HG02763 (cell line): ENCODE data around the gene MEMO1.

ENCODE experiments used
- ATAC-seq: cut with Tn5 transposase; IDR thresholded peaks from one replicate; pipeline ENCODE4 v1.9.1; 2021; ENCODE audit warnings: mild to moderate bottlenecking, moderate library complexity; ENCODE audit not compliant: unreplicated experiment

MEMO1 gene

GRCh38 chr2:31998731-31999383 lies 12.0 kb downstream of the MEMO1 start:
- no peak for ATAC-seq

- ATAC-seq, result no peak
Measured at GRCh38 chr2:31997653-31998052, 13.2 kb downstream of the MEMO1 start.

- ATAC-seq, result no peak
Measured at GRCh38 chr2:31996571-31997150, 14.1 kb downstream of the MEMO1 start.

- no peak for ATAC-seq
Measured at GRCh38 chr2:31992934-31993333, 17.9 kb downstream of the MEMO1 start.

GRCh38 chr2:31992025-31992579 lies 18.7 kb downstream of the MEMO1 start:
- ATAC-seq, result no peak

- ATAC-seq, result no peak
Measured at GRCh38 chr2:31989946-31990345, 20.9 kb downstream of the MEMO1 start.

GRCh38 chr2:31987454-31988220 lies 23.2 kb downstream of the MEMO1 start:
- ATAC-seq, result no peak

GRCh38 chr2:31986906-31987305 lies 23.9 kb downstream of the MEMO1 start:
- ATAC-seq, result no peak

GRCh38 chr2:31983762-31984467 lies 26.9 kb downstream of the MEMO1 start:
- no peak for ATAC-seq

- ATAC-seq, result peak; percentile 98
Measured at GRCh38 chr2:31980674-31981356, 30.0 kb downstream of the MEMO1 start.

GRCh38 chr2:31979956-31980355 lies 30.9 kb downstream of the MEMO1 start:
- no peak for ATAC-seq

- no peak for ATAC-seq
Measured at GRCh38 chr2:31979018-31979417, 31.8 kb downstream of the MEMO1 start.

GRCh38 chr2:31978436-31978835 lies 32.4 kb downstream of the MEMO1 start:
- no peak for ATAC-seq

- no peak for ATAC-seq
Measured at GRCh38 chr2:31973665-31974064, 37.1 kb downstream of the MEMO1 start.

- no peak for ATAC-seq
Measured at GRCh38 chr2:31972059-31972458, 38.7 kb downstream of the MEMO1 start.

- ATAC-seq, result no peak
Measured at GRCh38 chr2:31969178-31969577, 41.6 kb downstream of the MEMO1 start.

- ATAC-seq, result no peak
Measured at GRCh38 chr2:31967790-31968189, 43.0 kb downstream of the MEMO1 start.

GRCh38 chr2:31966402-31966801 lies 44.4 kb downstream of the MEMO1 start:
- ATAC-seq, result peak; percentile 50

GRCh38 chr2:31965094-31965493 lies 45.7 kb downstream of the MEMO1 start:
- ATAC-seq, result no peak

- no peak for ATAC-seq
Measured at GRCh38 chr2:31962757-31963361, 47.9 kb downstream of the MEMO1 start.
